Measurements from ENCODE around the gene CRISP1.

- TF ChIP-seq EZH2 (IDR thresholded peaks at IDR 0.05; ENCODE audit: insufficient read depth, poor library complexity, severe bottlenecking) (no peak), EZH2phosphoT487 (IDR thresholded peaks at IDR 0.05; ENCODE audit: insufficient read depth, low read depth) (no peak)
Observed at GRCh38 chr6:49909563-49909962, 43.2 kb upstream of the CRISP1 start.
